GM23338 (cell line): ENCODE data around the gene ARHGAP10.

Source experiments
- CREB1 ChIP-seq: fragments of 250-450 bp; sonication (Bioruptor Pico); IDR thresholded peaks from 2 replicates; pipeline ENCODE4 v1.5.0; 2020; ENCODE audit warnings: low read depth, mild to moderate bottlenecking, moderate library complexity
- EZH2 ChIP-seq: fragments of 200-600 bp; sonication (generic); IDR thresholded peaks from one replicate; pipeline ENCODE4 v1.8.0; 2017; ENCODE audit warnings: antibody characterized with exemption, mild to moderate bottlenecking, low read depth; ENCODE audit not compliant: unreplicated experiment
- EZH2phosphoT487 ChIP-seq: fragments of 200-600 bp; sonication (generic); IDR thresholded peaks from one replicate; pipeline ENCODE4 v1.8.1; 2018; ENCODE audit warnings: antibody characterized with exemption; ENCODE audit not compliant: unreplicated experiment
- JUNB ChIP-seq: IDR thresholded peaks from one replicate; pipeline ENCODE4 v1.6.1; 2016; ENCODE audit warnings: antibody characterized with exemption; ENCODE audit not compliant: unreplicated experiment
- NANOG ChIP-seq: IDR thresholded peaks from 2 replicates; pipeline ENCODE4 v1.6.1; 2016; ENCODE audit warnings: antibody characterized with exemption, borderline replicate concordance
- POLR2AphosphoS5 ChIP-seq: IDR thresholded peaks from 2 replicates; pipeline ENCODE4 v1.6.1; 2016; ENCODE audit warnings: antibody characterized with exemption, low read depth
- ZNF331 ChIP-seq: fragments of 250-450 bp; sonication (Bioruptor Pico); IDR thresholded peaks from 2 replicates; pipeline ENCODE4 v1.5.0; 2020; ENCODE audit warnings: low read depth, mild to moderate bottlenecking, moderate library complexity
- TF ChIP-seq, protein P1 (sequence below), 2 experiments: fragments of 200-600 bp in 1 of 2; sonication (generic) in 1 of 2; conservative IDR thresholded peaks; 2 replicates each; pipeline versions ENCODE4 v1.5.1 to v1.6.1; 2016 to 2017; ENCODE audit warnings: antibody characterized with exemption in 2 of 2, low read depth in 2 of 2, mild to moderate bottlenecking in 2 of 2, moderate library complexity in 1 of 2
- TF ChIP-seq, protein P2 (sequence below): IDR thresholded peaks from one replicate; pipeline ENCODE4 v1.6.1; 2018; ENCODE audit warnings: antibody characterized with exemption; ENCODE audit not compliant: unreplicated experiment

DNA sequence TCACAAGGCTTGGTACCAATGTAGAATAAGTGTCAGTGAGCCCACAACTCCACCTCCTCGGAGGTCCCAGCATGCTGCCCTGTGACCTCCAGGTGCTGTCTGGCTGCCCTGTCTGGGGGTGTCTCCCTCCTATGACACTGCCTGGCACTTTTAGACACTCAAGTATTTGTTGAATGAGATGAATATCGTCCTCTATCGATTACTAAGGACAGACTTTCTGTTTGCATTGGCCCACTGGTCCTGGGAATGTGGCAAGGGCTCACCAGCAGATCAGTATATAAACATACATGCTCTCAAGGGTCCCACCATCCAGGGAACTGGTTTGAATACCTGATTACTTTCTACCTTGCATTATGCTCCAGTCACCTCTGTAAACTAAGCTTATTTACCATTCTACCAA lies 377.3 kb downstream of the ARHGAP10 start:
- TF ChIP-seq, protein P1, sequence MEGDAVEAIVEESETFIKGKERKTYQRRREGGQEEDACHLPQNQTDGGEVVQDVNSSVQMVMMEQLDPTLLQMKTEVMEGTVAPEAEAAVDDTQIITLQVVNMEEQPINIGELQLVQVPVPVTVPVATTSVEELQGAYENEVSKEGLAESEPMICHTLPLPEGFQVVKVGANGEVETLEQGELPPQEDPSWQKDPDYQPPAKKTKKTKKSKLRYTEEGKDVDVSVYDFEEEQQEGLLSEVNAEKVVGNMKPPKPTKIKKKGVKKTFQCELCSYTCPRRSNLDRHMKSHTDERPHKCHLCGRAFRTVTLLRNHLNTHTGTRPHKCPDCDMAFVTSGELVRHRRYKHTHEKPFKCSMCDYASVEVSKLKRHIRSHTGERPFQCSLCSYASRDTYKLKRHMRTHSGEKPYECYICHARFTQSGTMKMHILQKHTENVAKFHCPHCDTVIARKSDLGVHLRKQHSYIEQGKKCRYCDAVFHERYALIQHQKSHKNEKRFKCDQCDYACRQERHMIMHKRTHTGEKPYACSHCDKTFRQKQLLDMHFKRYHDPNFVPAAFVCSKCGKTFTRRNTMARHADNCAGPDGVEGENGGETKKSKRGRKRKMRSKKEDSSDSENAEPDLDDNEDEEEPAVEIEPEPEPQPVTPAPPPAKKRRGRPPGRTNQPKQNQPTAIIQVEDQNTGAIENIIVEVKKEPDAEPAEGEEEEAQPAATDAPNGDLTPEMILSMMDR (conservative IDR thresholded peaks at IDR 0.05; ENCODE audit: low read depth in 2 of 2), result no peak
- no peak for TF ChIP-seq ZNF331 (CRISPR knock-in tag)
- no peak for TF ChIP-seq EZH2
- TF ChIP-seq CREB1 (CRISPR knock-in tag), result no peak
- no peak for TF ChIP-seq POLR2AphosphoS5
- TF ChIP-seq, protein P2, sequence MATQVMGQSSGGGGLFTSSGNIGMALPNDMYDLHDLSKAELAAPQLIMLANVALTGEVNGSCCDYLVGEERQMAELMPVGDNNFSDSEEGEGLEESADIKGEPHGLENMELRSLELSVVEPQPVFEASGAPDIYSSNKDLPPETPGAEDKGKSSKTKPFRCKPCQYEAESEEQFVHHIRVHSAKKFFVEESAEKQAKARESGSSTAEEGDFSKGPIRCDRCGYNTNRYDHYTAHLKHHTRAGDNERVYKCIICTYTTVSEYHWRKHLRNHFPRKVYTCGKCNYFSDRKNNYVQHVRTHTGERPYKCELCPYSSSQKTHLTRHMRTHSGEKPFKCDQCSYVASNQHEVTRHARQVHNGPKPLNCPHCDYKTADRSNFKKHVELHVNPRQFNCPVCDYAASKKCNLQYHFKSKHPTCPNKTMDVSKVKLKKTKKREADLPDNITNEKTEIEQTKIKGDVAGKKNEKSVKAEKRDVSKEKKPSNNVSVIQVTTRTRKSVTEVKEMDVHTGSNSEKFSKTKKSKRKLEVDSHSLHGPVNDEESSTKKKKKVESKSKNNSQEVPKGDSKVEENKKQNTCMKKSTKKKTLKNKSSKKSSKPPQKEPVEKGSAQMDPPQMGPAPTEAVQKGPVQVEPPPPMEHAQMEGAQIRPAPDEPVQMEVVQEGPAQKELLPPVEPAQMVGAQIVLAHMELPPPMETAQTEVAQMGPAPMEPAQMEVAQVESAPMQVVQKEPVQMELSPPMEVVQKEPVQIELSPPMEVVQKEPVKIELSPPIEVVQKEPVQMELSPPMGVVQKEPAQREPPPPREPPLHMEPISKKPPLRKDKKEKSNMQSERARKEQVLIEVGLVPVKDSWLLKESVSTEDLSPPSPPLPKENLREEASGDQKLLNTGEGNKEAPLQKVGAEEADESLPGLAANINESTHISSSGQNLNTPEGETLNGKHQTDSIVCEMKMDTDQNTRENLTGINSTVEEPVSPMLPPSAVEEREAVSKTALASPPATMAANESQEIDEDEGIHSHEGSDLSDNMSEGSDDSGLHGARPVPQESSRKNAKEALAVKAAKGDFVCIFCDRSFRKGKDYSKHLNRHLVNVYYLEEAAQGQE, result no peak
- no peak for TF ChIP-seq EZH2phosphoT487
- no peak for TF ChIP-seq JUNB
- no peak for TF ChIP-seq NANOG
